K562 (cell line): ENCODE data around the gene H2AZ2. TPM values are rescaled to one million over a fixed set of nuclear protein-coding genes. Genes with fewer than 3 reads are reported as not detected.

Experiments used
- ADNP ChIP-seq: fragments of 200-800 bp; sonication (Bioruptor generic); IDR thresholded peaks from 2 replicates; pipeline ENCODE4 v1.6.1; 2016; ENCODE audit warnings: missing genetic modification characterization, missing compliant biosample characterization
- CXXC5 ChIP-seq: fragments of 250-450 bp; sonication (Bioruptor Pico); IDR thresholded peaks from 2 replicates; pipeline ENCODE4 v1.8.0; 2022; ENCODE audit warnings: inconsistent platforms, mild to moderate bottlenecking, moderate library complexity
- HIVEP1 ChIP-seq: fragments of 250-450 bp; sonication (Bioruptor Pico); IDR thresholded peaks from 2 replicates; pipeline ENCODE4 v1.4.0; 2020; ENCODE audit warnings: mild to moderate bottlenecking
- HNRNPLL ChIP-seq: fragments of 200-400 bp; formaldehyde crosslinking; IDR thresholded peaks from 2 replicates; pipeline ENCODE4 v1.6.1; 2017; ENCODE audit warnings: low read length, low read depth, mild to moderate bottlenecking; ENCODE audit not compliant: poor library complexity, severe bottlenecking
- JUN ChIP-seq, 2 experiments: sonication (generic) in 1 of 2; formaldehyde crosslinking in 1 of 2; IDR thresholded peaks; 2 replicates each; pipeline versions ENCODE4 v1.6.1 to v1.8.0; 2012 to 2022; ENCODE audit warnings: borderline replicate concordance in 2 of 2, mild to moderate bottlenecking in 2 of 2, improper control_type of control experiment in 1 of 2, low read depth in 1 of 2, low read length in 1 of 2, missing genetic modification reagents in 1 of 2
- MCM7 ChIP-seq, 2 experiments: fragments of 450-650 bp; IDR thresholded peaks; 2 replicates each; pipeline ENCODE4 v1.6.1; 2016 to 2018
- MXD1 ChIP-seq: fragments of 250-450 bp; sonication (Bioruptor Pico); IDR thresholded peaks from 2 replicates; pipeline ENCODE4 v1.8.0; 2021; ENCODE audit warnings: borderline replicate concordance, mild to moderate bottlenecking, moderate library complexity; ENCODE audit not compliant: poor library complexity, severe bottlenecking
- NONO ChIP-seq, 2 experiments: fragments of 200-400 bp in 1 of 2; fragments of 450-650 bp in 1 of 2; formaldehyde crosslinking in 1 of 2; IDR thresholded peaks; 2 replicates each; pipeline ENCODE4 v1.6.1; 2017; ENCODE audit warnings: low read depth in 2 of 2, mild to moderate bottlenecking in 2 of 2, moderate library complexity in 2 of 2, low read length in 1 of 2
- PHB2 ChIP-seq: fragments of 450-650 bp; IDR thresholded peaks from 2 replicates; pipeline ENCODE4 v1.6.1; 2017; ENCODE audit warnings: low read depth
- RBM25 ChIP-seq: fragments of 200-400 bp; formaldehyde crosslinking; IDR thresholded peaks from 2 replicates; pipeline ENCODE4 v1.6.1; 2018; ENCODE audit warnings: low read length, low read depth, moderate library complexity; ENCODE audit not compliant: severe bottlenecking
- ZBTB1 ChIP-seq: sonication (generic); formaldehyde crosslinking; IDR thresholded peaks from 2 replicates; pipeline ENCODE4 v1.8.1; 2023; ENCODE audit warnings: missing genetic modification reagents, low read depth, mild to moderate bottlenecking, borderline replicate concordance
- ZC3H4 ChIP-seq: sonication (generic); formaldehyde crosslinking; IDR thresholded peaks from 2 replicates; pipeline ENCODE4 v1.9.0; 2021; ENCODE audit warnings: missing genetic modification reagents, borderline replicate concordance
- ZFX ChIP-seq: sonication (generic); formaldehyde crosslinking; IDR thresholded peaks from 2 replicates; pipeline ENCODE4 v1.8.0; 2022; ENCODE audit warnings: mild to moderate bottlenecking, missing genetic modification reagents, moderate library complexity
- ZNF197 ChIP-seq: fragments of 200-800 bp; sonication (Bioruptor generic); IDR thresholded peaks from 2 replicates; pipeline ENCODE4 v1.6.1; 2016; ENCODE audit warnings: low read depth, missing genetic modification characterization, missing compliant biosample characterization
- ZNF23 ChIP-seq: fragments of 250-450 bp; sonication (Bioruptor Pico); IDR thresholded peaks from 2 replicates; pipeline ENCODE4 v1.4.0; 2020; ENCODE audit warnings: mild to moderate bottlenecking
- ZNF280A ChIP-seq: fragments of 450-650 bp; IDR thresholded peaks from 2 replicates; pipeline ENCODE4 v1.6.1; 2018; ENCODE audit warnings: mild to moderate bottlenecking, low read depth; ENCODE audit not compliant: partially characterized antibody
- ZNF449 ChIP-seq: fragments of 250-450 bp; sonication (Bioruptor Pico); IDR thresholded peaks from 2 replicates; pipeline ENCODE4 v1.8.0; 2022; ENCODE audit warnings: moderate library complexity, mild to moderate bottlenecking, inconsistent platforms
- ZNF609 ChIP-seq: sonication (generic); formaldehyde crosslinking; IDR thresholded peaks from 2 replicates; pipeline ENCODE4 v1.8.1; 2023; ENCODE audit warnings: missing genetic modification reagents, mild to moderate bottlenecking, borderline replicate concordance
- polyA plus RNA-seq, 8 experiments: library from polyadenylated mRNA; depleted of rRNA in 4 of 8; stranded (reverse) in 5 of 8; unstranded in 3 of 8; fragments of >200 nt; fragmentation: Nextera tagmentation in 2 of 8; fragmentation: Illumina TruSeq in 1 of 8; extraction: Ambion mirVana in 2 of 8; extraction: Trizol in 1 of 8; gene quantifications; 2 replicates each; pipeline versions ENCODE4 v1.2.1 to v1.2.3, GENCODE V29; 2011 to 2014; ENCODE audit warnings: inconsistent platforms in 1 of 8, missing spikeins in 1 of 8
- total RNA-seq, 7 experiments: library from RNA; depleted of rRNA in 6 of 7; stranded (reverse); fragments of >200 nt in 6 of 7; fragmentation: Illumina TruSeq in 2 of 7; extraction: Trizol in 2 of 7; gene quantifications; 2 replicates each; pipeline versions ENCODE4 v1.2.1 to v1.2.3, GENCODE V29; 2011 to 2021; ENCODE audit warnings: low replicate concordance in 1 of 7

H2AZ2 gene
- total and polyA plus RNA-seq, 9 of the 15 experiments (the other 6 are each of a cell fraction or from before 2014, with no cell fraction given): 105 to 382 (median 286) TPM

GRCh38 chr7:44796034-44796503 is 51.8 kb downstream of the H2AZ2 start (continued):
- no peak; the same call in 1 of the 2 replicates for TF ChIP-seq ZNF609 (CRISPR knock-in tag)
- TF ChIP-seq MCM7 (IDR thresholded peaks at IDR 0.05): no peak
- TF ChIP-seq ZNF197 (CRISPR knock-in tag): peak; percentile 26; the same call in 1 of the 2 replicates
- TF ChIP-seq ZC3H4: no peak
- TF ChIP-seq ZNF280A: no peak
- TF ChIP-seq HNRNPLL: no peak
- TF ChIP-seq ADNP (tag): peak; percentile 94
- TF ChIP-seq NONO (IDR thresholded peaks at IDR 0.05; ENCODE audit: low read depth in 2 of 2, low read length in 1 of 2): 0 out of 4 replicates have a peak, but pooled peaks of 1 of the 2 experiments have one; percentile 44
- TF ChIP-seq ZFX: no peak
- TF ChIP-seq ZNF23: no peak
- TF ChIP-seq CXXC5 (CRISPR knock-in tag): peak; percentile 77; the same call in 1 of the 2 replicates
- no peak; the same call in 1 of the 2 replicates for TF ChIP-seq HIVEP1
- no peak for TF ChIP-seq PHB2
- peak; percentile 28; the same call in 1 of the 2 replicates for TF ChIP-seq ZNF449
- no peak for TF ChIP-seq RBM25
- TF ChIP-seq JUN (IDR thresholded peaks at IDR 0.05; ENCODE audit: borderline replicate concordance, low read depth, low read length): no peak
- TF ChIP-seq JUN (CRISPR knock-in tag; IDR thresholded peaks at IDR 0.05; ENCODE audit: borderline replicate concordance): no peak
- peak; percentile 100; the same call in 1 of the 2 replicates for TF ChIP-seq ZBTB1 (CRISPR knock-in tag)
- no peak for TF ChIP-seq MXD1
